GM23338 (cell line): ENCODE results near the gene THY1.

Experiments used
- CREB1 ChIP-seq: fragments of 250-450 bp; sonication (Bioruptor Pico); IDR thresholded peaks from 2 replicates; pipeline ENCODE4 v1.5.0; 2020; ENCODE audit warnings: low read depth, mild to moderate bottlenecking, moderate library complexity
- CTCF ChIP-seq, 2 experiments: fragments of 200-600 bp in 1 of 2; sonication (generic) in 1 of 2; conservative IDR thresholded peaks; 2 replicates each; pipeline versions ENCODE4 v1.5.1 to v1.6.1; 2016 to 2017; ENCODE audit warnings: antibody characterized with exemption in 2 of 2, low read depth in 2 of 2, mild to moderate bottlenecking in 2 of 2, moderate library complexity in 1 of 2
- ETS1 ChIP-seq: IDR thresholded peaks from 2 replicates; pipeline ENCODE4 v1.6.1; 2016; ENCODE audit warnings: antibody characterized with exemption
- EZH2 ChIP-seq: fragments of 200-600 bp; sonication (generic); IDR thresholded peaks from one replicate; pipeline ENCODE4 v1.8.0; 2017; ENCODE audit warnings: antibody characterized with exemption, mild to moderate bottlenecking, low read depth; ENCODE audit not compliant: unreplicated experiment
- POLR2AphosphoS5 ChIP-seq: IDR thresholded peaks from 2 replicates; pipeline ENCODE4 v1.6.1; 2016; ENCODE audit warnings: antibody characterized with exemption, low read depth
- REST ChIP-seq: IDR thresholded peaks from one replicate; pipeline ENCODE4 v1.6.1; 2018; ENCODE audit warnings: antibody characterized with exemption; ENCODE audit not compliant: unreplicated experiment

DNA sequence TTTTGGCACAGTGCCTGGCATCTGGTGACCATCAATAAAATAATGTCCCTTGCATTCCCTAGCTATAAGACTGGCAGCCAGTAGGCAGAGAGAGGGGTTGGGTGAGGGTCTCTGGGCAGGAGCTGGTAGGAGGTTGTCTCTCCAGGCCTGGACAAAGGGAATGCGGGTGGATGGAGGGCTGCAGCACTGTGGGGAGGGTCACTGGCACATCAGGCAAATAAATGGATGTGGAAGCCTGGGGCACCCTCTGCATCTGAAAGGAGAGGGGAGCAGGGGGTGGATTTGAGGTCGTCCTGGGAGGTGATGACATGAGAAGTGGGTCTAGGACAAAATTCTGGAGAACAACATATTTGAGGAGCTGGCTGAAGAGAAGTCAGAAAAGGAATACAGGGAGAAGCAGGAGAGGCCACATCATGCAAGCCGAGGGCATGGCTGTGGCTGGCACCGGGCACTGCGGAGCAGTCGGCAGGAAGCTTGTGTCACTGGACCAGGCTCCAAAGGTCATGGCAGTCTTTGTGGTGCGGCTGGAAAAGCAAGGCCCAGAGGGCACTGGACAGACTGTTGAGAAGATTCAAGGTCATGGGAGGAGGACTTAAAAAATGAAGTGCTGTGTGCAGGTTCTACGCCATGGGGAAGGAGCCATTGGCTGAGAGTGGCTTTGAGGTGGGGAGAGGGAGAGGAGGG is 36.5 kb upstream of the THY1 start:
- TF ChIP-seq POLR2AphosphoS5, result no peak
- no peak for TF ChIP-seq CTCF (conservative IDR thresholded peaks at IDR 0.05; ENCODE audit: low read depth in 2 of 2)
- TF ChIP-seq EZH2, result no peak
- no peak for TF ChIP-seq ETS1
- TF ChIP-seq REST, result no peak
- TF ChIP-seq CREB1 (CRISPR knock-in tag), result no peak
